NCI-H1092 (cell line): ENCODE data around the gene ERFE.

Experiments used
- DNase-seq: peaks from one replicate; lab custom pipeline; 2025; lab: John Stamatoyannopoulos, UW

The ERFE gene

GRCh38 chr2:238126775-238127164 lies 32.0 kb upstream of the ERFE start:
- DNase-seq: no peak

- DNase-seq: no peak
Observed at GRCh38 chr2:238127165-238128060, 31.4 kb upstream of the ERFE start.

- DNase-seq: no peak
Observed at GRCh38 chr2:238128061-238128440, 30.7 kb upstream of the ERFE start.

- no peak for DNase-seq
Observed at GRCh38 chr2:238128534-238129001, 30.2 kb upstream of the ERFE start.

- no peak for DNase-seq
Observed at GRCh38 chr2:238129166-238130010, 29.4 kb upstream of the ERFE start.

GRCh38 chr2:238130111-238130695 lies 28.6 kb upstream of the ERFE start:
- no peak for DNase-seq

GRCh38 chr2:238130696-238131628 lies 27.8 kb upstream of the ERFE start:
- DNase-seq: no peak

GRCh38 chr2:238131761-238132462 lies 26.9 kb upstream of the ERFE start:
- DNase-seq: no peak

GRCh38 chr2:238132463-238133450 lies 26.0 kb upstream of the ERFE start:
- DNase-seq: no peak

- no peak for DNase-seq
Observed at GRCh38 chr2:238133499-238134392, 25.0 kb upstream of the ERFE start.

- DNase-seq: no peak
Observed at GRCh38 chr2:238134393-238134785, 24.4 kb upstream of the ERFE start.

- DNase-seq: no peak
Observed at GRCh38 chr2:238135601-238136150, 23.1 kb upstream of the ERFE start.

GRCh38 chr2:238136820-238137537 lies 21.8 kb upstream of the ERFE start:
- no peak for DNase-seq

- no peak for DNase-seq
Observed at GRCh38 chr2:238137885-238138284, 20.9 kb upstream of the ERFE start.

- no peak for DNase-seq
Observed at GRCh38 chr2:238138331-238139195, 20.2 kb upstream of the ERFE start, which contains the start of gene KLHL30. TSS of gene KLHL30 (plus strand) at chr2:238138668. CDS start at chr2:238140755, 2,087 bp downstream.
